HK-2 (cell line): ENCODE results near the gene ADA.
"Not testable (repeated sequence)": the region's sequence is repeated elsewhere in the genome, so short reads cannot be mapped to it uniquely, and the experiment has no call there.

Source experiments
- DNase-seq: peaks from one replicate; pipeline ENCODE4 v3.0.0-alpha.2; 2018; ENCODE audit not compliant: unreplicated experiment

Gene ADA

GRCh38 chr20:44651684-44652423 is at the start of gene ADA:
TSS of gene ADA (minus strand) at chr20:44651699. CDS start at chr20:44651607, 92 bp downstream.
- peak; percentile 61 for DNase-seq

GRCh38 chr20:44700306-44700705 is 48.8 kb upstream of the ADA start:
- no peak for DNase-seq

- DNase-seq, result no peak
Observed at GRCh38 chr20:44698351-44698750, 46.9 kb upstream of the ADA start.

GRCh38 chr20:44697041-44697440 is 45.5 kb upstream of the ADA start:
- not testable (repeated sequence) for DNase-seq

- no peak for DNase-seq
Observed at GRCh38 chr20:44696315-44696714, 44.8 kb upstream of the ADA start.

- no peak for DNase-seq
Observed at GRCh38 chr20:44695674-44696300, 44.3 kb upstream of the ADA start.

- no peak for DNase-seq
Observed at GRCh38 chr20:44695295-44695673, 43.8 kb upstream of the ADA start.

GRCh38 chr20:44694159-44694558 is 42.7 kb upstream of the ADA start:
- no peak for DNase-seq

GRCh38 chr20:44693627-44694026 is 42.1 kb upstream of the ADA start:
- DNase-seq, result no peak

GRCh38 chr20:44692932-44693480 is 41.5 kb upstream of the ADA start:
- peak; percentile 95 for DNase-seq

- DNase-seq, result no peak
Observed at GRCh38 chr20:44691424-44692423, 40.2 kb upstream of the ADA start.

GRCh38 chr20:44690781-44691423 is 39.4 kb upstream of the ADA start:
- DNase-seq, result no peak

- DNase-seq, result no peak
Observed at GRCh38 chr20:44689809-44690208, 38.3 kb upstream of the ADA start.

- no peak for DNase-seq
Observed at GRCh38 chr20:44688053-44688625, 36.6 kb upstream of the ADA start.

GRCh38 chr20:44686934-44687333 is 35.4 kb upstream of the ADA start:
- no peak for DNase-seq

- no peak for DNase-seq
Observed at GRCh38 chr20:44684047-44684967, 32.8 kb upstream of the ADA start.

GRCh38 chr20:44683263-44684046 is 32.0 kb upstream of the ADA start:
- DNase-seq, result peak; percentile 71

- no peak for DNase-seq
Observed at GRCh38 chr20:44681796-44682566, 30.5 kb upstream of the ADA start.
